T-helper 17 cell (primary cell): ENCODE results near the gene BEGAIN. TPM values are rescaled to one million over a fixed set of nuclear protein-coding genes. Genes with fewer than 3 reads are reported as not detected.

Experiments
- ATAC-seq: fragments of 150-1000 bp; cut with Tn5 transposase; 2 replicates; pipeline ENCODE4 v1.10.0; 2021; ENCODE audit warnings: mild to moderate bottlenecking, moderate library complexity
- DNase-seq, 3 donors: peaks; one replicate each; pipeline versions ENCODE4 v3.0.0 to v3.0.0-alpha.2; 2020 to 2021
- H3K9me3 ChIP-seq: one replicate; pipeline ENCODE4 v1.7.0; 2013; ENCODE audit warnings: low read length, mild to moderate bottlenecking; ENCODE audit not compliant: control insufficient read depth, poor library complexity, severe bottlenecking
- H3K27ac Mint-ChIP-seq: one replicate; pipeline ENCODE4 v1.8.0; 2022; ENCODE audit warnings: mild to moderate bottlenecking, moderate library complexity, mixed read lengths
- H3K27me3 Mint-ChIP-seq: one replicate; pipeline ENCODE4 v1.8.0; 2022; ENCODE audit warnings: mixed read lengths
- H3K36me3 Mint-ChIP-seq: one replicate; pipeline ENCODE4 v1.8.0; 2022; ENCODE audit warnings: low read depth, mixed read lengths
- H3K4me1 Mint-ChIP-seq: one replicate; pipeline ENCODE4 v1.8.0; 2022; ENCODE audit warnings: mild to moderate bottlenecking, mixed read lengths
- H3K4me3 Mint-ChIP-seq: one replicate; pipeline ENCODE4 v1.8.0; 2022; ENCODE audit warnings: mild to moderate bottlenecking, moderate library complexity, mixed read lengths
- total RNA-seq, 4 donors: library from RNA in 2 of 4; stranded (reverse) in 2 of 4; gene quantifications; one replicate each; pipeline ENCODE4 v1.2.3 and lab custom pipeline; 2022 to 2026

BEGAIN gene
- total RNA-seq, 2 donors from 2014 or later = 0.50 to 4.5 TPM

DNA sequence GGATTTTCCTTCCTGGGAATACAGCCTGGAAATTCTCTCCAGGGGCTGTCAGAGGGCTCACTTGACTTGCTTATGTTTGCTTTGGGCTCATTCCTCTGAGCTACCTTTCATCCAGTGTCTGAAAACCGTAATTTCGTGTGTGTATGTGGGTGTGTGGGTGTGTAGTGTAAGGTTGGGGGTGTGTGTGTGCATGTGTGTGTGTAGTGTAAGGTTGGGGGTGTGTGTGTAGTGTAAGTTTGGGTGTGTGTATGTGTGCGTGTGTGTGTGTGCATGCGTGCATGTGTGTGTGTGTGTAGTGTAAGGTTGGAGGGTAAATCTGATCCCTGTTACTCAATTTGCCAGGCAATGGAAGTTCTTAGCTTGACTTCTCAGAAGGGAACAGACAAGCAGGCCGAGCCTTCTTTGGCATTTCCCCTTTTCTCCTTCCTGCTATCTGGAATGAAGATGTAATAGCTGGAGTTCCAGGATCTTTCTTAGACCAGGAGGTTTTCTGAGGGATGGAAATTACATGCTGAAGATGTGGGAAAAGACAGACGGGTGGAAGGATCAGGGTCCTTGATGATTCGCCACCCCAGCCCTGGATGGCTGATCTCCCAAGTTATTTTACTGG is 15.5 kb upstream of the BEGAIN start:
- Mint-ChIP-seq H3K36me3 (peaks cover 2% of the 10 kb centered on the region), H3K4me3 (no peak overlapping the region), H3K27ac (no peak overlapping the region), H3K27me3 (peaks cover 28% of the 10 kb centered on the region), H3K4me1 (no peaks in the 10 kb centered on the region)
- H3K9me3 ChIP-seq = no peaks in the 10 kb centered on the region
- DNase-seq (no peak), ATAC-seq (no peak)

DNA sequence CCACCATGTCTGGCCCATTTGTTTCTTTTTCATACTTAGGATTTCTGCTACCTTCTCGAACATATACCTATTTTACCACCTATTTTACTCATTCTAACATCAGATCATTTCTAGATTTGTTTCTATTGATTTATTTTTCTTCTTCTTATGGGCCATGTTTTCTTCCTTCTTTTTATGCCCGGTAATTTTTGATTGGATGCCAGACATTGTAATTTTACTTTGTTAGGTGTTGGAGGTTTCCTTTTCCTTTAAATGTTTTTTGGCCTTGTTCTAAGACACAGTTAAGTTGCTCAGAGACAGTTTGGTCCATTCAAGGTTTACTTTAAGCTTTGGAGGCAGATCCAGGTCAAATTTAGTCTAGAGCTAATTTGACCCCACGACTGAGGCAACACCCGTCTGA is 14.7 kb upstream of the BEGAIN start:
- no peak for DNase-seq
- Mint-ChIP-seq H3K27me3 (peaks cover 24% of the 10 kb centered on the region), H3K4me1 (no peaks in the 10 kb centered on the region), H3K4me3 (no peak overlapping the region), H3K27ac (no peak overlapping the region), H3K36me3 (peaks cover 2% of the 10 kb centered on the region)
- ATAC-seq = no peak
- no peaks in the 10 kb centered on the region for H3K9me3 ChIP-seq

DNA sequence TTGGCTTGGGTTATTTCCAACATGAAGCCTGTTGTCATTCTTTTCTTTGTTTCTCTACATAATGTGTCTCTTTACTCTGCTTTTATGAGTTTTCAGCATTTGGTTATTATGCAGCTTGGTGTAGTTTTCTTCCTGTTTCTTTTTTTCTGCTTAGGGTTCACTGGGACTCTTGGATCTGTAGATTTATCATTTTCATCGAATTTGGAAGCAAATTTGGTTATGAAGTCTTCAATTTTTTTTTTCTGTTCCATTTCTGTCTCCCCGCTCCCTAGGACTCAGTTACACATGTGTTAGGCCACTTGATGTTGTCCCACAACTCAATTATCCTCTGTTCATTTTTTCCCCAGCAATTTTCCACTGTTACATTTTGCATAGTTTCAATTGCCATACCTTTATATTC is 13.8 kb upstream of the BEGAIN start:
- Mint-ChIP-seq H3K4me3 (no peak overlapping the region), H3K27me3 (peaks cover 16% of the 10 kb centered on the region), H3K27ac (no peak overlapping the region), H3K4me1 (no peaks in the 10 kb centered on the region), H3K36me3 (peaks cover 2% of the 10 kb centered on the region)
- DNase-seq (no peak), ATAC-seq (no peak)
- H3K9me3 ChIP-seq = no peaks in the 10 kb centered on the region

DNA sequence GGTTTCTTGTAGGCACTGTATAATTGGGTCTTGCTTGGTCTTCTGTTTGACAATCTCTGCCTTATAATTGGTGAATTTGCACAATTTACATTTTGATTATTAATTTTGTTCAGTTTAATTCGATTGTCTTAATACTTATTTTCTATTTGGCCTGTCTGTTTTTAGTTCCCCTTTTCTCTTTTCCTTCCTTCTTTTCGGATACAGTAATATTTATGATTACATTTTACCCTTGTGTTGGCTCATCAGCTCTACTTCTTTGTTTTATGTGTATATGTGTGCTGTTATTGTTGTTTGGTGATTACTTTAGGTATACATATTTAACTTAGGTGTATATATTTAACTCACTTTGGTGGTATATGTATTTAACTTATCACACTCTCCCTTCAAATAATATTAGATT is 12.8 kb upstream of the BEGAIN start:
- peaks cover 20% of the 10 kb centered on the region for H3K27me3 Mint-ChIP-seq
- no peak for ATAC-seq
- H3K4me3 Mint-ChIP-seq = no peak overlapping the region
- no peak for DNase-seq
- no peak overlapping the region for H3K27ac Mint-ChIP-seq
- H3K4me1 Mint-ChIP-seq = no peaks in the 10 kb centered on the region
- no peaks in the 10 kb centered on the region for H3K9me3 ChIP-seq
- peaks cover 2% of the 10 kb centered on the region for H3K36me3 Mint-ChIP-seq

GRCh38 chr14:100594625-100594951 is 7.4 kb upstream of the BEGAIN start:
- peaks cover 4% of the 10 kb centered on the region for H3K36me3 Mint-ChIP-seq
- H3K4me1 Mint-ChIP-seq = peaks cover 6% of the 10 kb centered on the region
- no peak for DNase-seq
- H3K27me3 Mint-ChIP-seq = peaks cover 59% of the 10 kb centered on the region
- no peak overlapping the region for H3K4me3 Mint-ChIP-seq
- no peak overlapping the region for H3K27ac Mint-ChIP-seq
- no peaks in the 10 kb centered on the region for H3K9me3 ChIP-seq
- ATAC-seq = no peak

- no peak for ATAC-seq
- peaks cover 56% of the 10 kb centered on the region for H3K27me3 Mint-ChIP-seq
- no peaks in the 10 kb centered on the region for H3K9me3 ChIP-seq
- no peak overlapping the region for H3K27ac Mint-ChIP-seq
- H3K4me3 Mint-ChIP-seq = no peak overlapping the region
- peaks cover 6% of the 10 kb centered on the region for H3K4me1 Mint-ChIP-seq
- H3K36me3 Mint-ChIP-seq = peaks cover 4% of the 10 kb centered on the region
- DNase-seq = no peak
These were observed 6.8 kb upstream of the BEGAIN start for GRCh38 chr14:100593751-100594624.

DNA sequence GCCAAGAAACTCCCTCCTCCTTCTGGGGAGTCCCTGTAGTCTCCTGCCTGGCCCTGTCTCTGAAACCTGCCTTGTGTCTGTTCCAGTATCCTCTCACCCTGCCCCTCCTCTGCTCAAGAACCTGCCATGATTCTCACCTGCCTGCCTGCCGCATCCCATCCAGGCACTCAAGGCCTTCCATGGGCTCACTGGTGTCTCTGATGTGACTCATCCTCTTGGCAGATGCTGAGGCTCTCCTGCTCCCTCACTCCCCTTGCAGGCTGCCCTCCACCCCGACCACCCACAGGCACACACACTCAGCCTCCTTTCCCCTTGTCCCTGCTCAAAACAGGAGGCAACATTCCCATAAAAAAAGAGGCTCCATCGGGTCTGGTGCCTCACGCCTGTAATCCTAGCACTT is 5.8 kb upstream of the BEGAIN start:
- DNase-seq (no peak), ATAC-seq (no peak)
- peaks cover 4% of the 10 kb centered on the region for H3K36me3 Mint-ChIP-seq

DNA sequence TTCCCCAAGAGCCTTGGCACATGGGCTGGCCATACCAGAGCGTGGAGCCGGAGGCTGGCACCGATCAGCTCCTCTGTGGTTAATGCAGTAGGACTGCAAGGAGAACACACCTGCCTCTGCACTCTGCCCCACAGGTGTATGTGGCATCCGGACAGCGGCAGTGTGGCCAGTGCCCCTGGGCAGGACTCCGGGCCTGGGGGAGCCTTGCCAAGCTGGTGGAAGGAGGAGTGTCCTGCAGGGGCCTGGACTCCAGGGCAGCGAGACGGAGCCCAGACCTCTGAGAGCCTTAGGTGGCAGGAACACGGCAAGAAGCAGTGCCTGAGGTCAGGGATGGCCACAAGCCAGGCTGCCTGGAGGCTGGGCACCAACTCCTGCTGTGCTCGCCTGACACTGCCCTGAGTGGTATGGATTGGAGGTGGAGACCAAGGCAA is 5.3 kb upstream of the BEGAIN start:
- no peak overlapping the region for H3K4me3 Mint-ChIP-seq
- no peaks in the 10 kb centered on the region for H3K9me3 ChIP-seq
- H3K27me3 Mint-ChIP-seq = peaks cover 63% of the 10 kb centered on the region
- no peak for DNase-seq
- no peak for ATAC-seq
- peaks cover 4% of the 10 kb centered on the region for H3K36me3 Mint-ChIP-seq
- H3K27ac Mint-ChIP-seq = no peak overlapping the region
- peaks cover 11% of the 10 kb centered on the region for H3K4me1 Mint-ChIP-seq

More for the DNA sequence above, 5.8 kb upstream of the BEGAIN start:
- H3K9me3 ChIP-seq = no peaks in the 10 kb centered on the region
- peaks cover 7% of the 10 kb centered on the region for H3K4me1 Mint-ChIP-seq
- H3K4me3 Mint-ChIP-seq = no peak overlapping the region
- no peak overlapping the region for H3K27ac Mint-ChIP-seq
- H3K27me3 Mint-ChIP-seq = peaks cover 60% of the 10 kb centered on the region

DNA sequence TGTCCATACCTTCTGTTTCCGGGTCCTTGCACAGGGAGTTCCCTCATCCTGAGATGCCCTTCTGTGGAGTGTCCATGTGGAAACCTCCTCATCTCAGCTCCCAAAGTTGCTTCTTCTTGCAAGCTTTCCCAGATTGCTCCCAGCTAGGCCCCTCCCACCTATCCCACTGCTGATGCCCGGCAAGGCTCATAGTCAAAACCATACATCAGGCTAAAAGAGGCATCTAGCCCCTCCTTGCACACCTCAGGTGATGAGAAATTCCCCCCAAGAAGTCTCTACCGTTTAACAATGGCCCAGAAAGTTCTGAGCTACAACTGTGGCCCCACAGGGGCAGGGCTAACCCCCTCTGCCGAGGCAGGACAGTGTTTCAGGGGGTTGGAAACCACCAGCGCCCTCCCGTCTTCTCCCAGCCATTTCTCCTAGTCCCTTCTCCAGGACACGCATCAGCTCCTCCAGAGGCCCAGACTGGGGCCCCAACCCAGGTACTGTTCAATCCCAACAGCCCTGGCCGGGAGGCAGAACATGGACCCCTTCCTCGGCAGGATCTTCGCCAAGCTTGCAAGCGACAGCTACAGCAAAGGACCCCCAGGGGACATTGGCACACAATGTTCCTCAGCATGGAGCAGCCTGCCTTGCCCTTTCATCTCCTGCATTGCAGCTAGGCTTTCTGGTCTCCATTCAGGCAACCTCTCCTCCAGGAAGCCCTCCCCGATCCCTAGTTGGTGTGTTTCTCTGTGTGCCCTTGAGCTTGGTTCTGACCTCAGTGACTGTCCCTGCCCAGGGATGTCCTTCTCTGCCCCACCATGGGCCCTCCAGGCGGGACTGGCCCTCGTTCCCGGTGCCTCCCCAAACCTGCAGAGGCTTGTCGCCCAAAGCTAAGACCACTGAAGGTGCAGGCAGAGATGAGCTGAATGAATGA is 4.5 kb upstream of the BEGAIN start:
- no peaks in the 10 kb centered on the region for H3K9me3 ChIP-seq
- H3K36me3 Mint-ChIP-seq = peaks cover 4% of the 10 kb centered on the region
- H3K27me3 Mint-ChIP-seq = peaks cover 63% of the 10 kb centered on the region
- ATAC-seq (no peak), DNase-seq (no peak)
- peaks cover 11% of the 10 kb centered on the region for H3K4me1 Mint-ChIP-seq
- no peak overlapping the region for H3K27ac Mint-ChIP-seq
- H3K4me3 Mint-ChIP-seq = no peak overlapping the region

GRCh38 chr14:100590726-100591452 is 3.7 kb upstream of the BEGAIN start:
- ATAC-seq = no peak
- no peak for DNase-seq
- Mint-ChIP-seq H3K4me3 (no peak overlapping the region), H3K27ac (no peak overlapping the region), H3K4me1 (peaks cover 11% of the 10 kb centered on the region), H3K27me3 (peaks cover 63% of the 10 kb centered on the region), H3K36me3 (peaks cover 4% of the 10 kb centered on the region)
- no peaks in the 10 kb centered on the region for H3K9me3 ChIP-seq

GRCh38 chr14:100589760-100590469 is 2.7 kb upstream of the BEGAIN start:
- ATAC-seq (no peak), DNase-seq (no peak)
- no peak overlapping the region for H3K4me3 Mint-ChIP-seq
- H3K36me3 Mint-ChIP-seq = peaks cover 4% of the 10 kb centered on the region
- H3K9me3 ChIP-seq = no peaks in the 10 kb centered on the region
- no peak overlapping the region for H3K27ac Mint-ChIP-seq
- H3K27me3 Mint-ChIP-seq = peaks cover 57% of the 10 kb centered on the region
- H3K4me1 Mint-ChIP-seq = peaks cover 11% of the 10 kb centered on the region

DNA sequence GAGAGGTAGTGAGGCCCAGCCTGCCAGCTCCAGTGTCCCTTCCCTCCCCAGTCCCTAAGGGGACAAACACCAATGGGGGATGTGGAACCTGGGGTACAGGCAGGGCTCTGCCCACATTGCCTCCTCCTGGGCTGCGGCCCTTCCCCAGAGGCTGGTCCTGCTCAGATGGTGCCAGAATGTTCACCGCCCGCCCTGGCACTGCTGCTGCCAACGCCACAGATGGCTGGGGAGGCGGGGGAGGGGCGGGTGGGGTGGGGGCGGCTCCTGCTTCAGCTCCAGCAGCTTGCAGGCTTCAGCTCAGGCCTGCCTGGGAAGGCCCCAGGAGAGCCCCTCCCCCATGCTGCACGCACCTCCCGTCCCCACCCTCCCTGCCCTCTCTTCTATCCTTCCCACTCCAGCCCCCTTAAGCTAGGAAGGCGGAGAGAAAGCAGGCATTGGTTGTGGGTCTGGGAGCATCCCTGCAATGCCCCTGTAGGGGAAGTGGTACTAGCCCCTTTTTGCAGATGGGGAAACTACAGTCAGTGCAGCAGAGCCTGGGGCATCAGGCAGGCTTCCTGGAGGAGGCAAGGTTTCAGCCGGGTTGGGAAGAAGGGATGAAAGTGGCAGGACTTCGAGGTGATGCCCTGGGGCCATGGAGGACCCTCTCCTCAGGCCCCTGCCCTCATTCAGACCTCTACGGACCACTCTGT is 2.0 kb upstream of the BEGAIN start:
- peaks cover 4% of the 10 kb centered on the region for H3K36me3 Mint-ChIP-seq
- ATAC-seq = no peak
- peaks cover 50% of the 10 kb centered on the region for H3K27me3 Mint-ChIP-seq
- H3K4me3 Mint-ChIP-seq = no peak overlapping the region
- DNase-seq = no peak
- peaks cover 11% of the 10 kb centered on the region for H3K4me1 Mint-ChIP-seq
- no peaks in the 10 kb centered on the region for H3K9me3 ChIP-seq
- no peak overlapping the region for H3K27ac Mint-ChIP-seq
